T1000 (cell line): ENCODE data around the gene FHAD1.

Experiments
- DNase-seq: peaks from one replicate; lab custom pipeline; 2025; ENCODE audit warnings: mixed read lengths; lab: John Stamatoyannopoulos, UW

FHAD1 gene

GRCh38 chr1:15218287-15219279 is 28.4 kb upstream of the FHAD1 start:
- peak; percentile 16 for DNase-seq

DNA sequence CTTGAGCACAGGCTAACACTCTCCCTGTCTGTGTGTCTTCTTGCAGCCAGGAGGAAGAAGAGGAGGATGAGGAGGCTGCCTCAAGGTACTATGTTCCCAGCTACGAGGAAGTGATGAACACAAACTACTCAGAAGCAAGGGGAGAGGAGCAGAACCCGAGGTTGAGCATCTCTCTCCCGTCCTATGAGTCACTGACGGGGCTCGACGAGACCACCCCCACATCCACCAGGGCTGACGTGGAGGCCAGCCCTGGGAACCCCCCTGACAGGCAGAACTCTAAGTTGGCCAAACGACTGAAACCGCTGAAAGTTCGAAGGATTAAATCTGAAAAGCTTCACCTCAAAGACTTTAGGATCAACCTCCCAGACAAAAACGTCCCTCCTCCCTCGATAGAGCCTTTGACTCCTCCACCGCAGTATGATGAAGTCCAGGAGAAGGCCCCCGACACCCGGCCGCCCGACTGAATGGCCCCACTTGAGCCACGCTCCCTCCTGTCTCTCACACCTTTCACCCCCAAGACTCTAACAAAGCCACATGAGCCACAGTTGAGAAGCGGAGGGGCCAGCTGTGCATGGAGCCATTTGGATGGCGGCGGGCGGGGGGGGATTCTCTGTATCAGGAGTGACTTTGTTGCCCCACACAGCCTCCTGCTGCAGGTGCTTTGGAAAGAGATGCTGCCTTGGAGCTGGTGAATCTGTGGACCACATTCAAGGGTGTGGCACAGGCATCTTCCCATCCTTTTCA is 27.6 kb upstream of the FHAD1 start:
- no peak for DNase-seq

- DNase-seq, result no peak
These were observed 27.0 kb upstream of the FHAD1 start for GRCh38 chr1:15220024-15220392.

- DNase-seq, result no peak
These were observed 26.1 kb upstream of the FHAD1 start for GRCh38 chr1:15220825-15221431.

DNA sequence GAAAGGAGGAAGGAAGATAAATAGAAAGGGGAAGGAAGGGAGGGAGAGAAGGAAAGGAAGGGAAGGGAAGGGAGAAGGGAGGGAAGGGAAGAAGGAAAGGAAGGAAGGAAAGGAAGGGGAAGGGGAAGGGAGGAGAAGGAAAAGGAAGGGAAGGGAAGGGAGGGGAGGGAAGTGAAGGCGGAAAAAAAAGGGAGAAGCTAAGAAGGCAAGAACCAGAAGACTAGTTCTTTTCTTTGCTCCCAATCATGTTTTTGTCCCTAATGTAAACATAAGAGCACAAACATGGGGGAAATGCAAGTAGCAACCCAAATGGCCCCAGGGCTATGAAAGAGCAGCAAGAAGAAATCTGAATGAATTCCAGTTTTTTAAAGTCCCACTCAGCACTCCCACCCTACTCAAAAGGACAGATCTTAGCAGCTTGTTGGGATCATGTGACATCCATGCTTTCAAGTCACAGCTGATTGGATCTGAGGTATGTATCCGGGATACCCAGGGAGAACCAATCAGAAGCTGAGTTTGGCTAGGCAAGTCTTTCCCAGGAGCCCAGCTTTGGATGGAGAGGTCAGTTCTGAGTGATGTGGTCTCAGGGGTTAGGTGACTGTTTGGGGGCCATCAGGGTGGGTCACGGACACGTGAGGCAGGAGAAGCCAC is 24.2 kb upstream of the FHAD1 start:
- no peak for DNase-seq

DNA sequence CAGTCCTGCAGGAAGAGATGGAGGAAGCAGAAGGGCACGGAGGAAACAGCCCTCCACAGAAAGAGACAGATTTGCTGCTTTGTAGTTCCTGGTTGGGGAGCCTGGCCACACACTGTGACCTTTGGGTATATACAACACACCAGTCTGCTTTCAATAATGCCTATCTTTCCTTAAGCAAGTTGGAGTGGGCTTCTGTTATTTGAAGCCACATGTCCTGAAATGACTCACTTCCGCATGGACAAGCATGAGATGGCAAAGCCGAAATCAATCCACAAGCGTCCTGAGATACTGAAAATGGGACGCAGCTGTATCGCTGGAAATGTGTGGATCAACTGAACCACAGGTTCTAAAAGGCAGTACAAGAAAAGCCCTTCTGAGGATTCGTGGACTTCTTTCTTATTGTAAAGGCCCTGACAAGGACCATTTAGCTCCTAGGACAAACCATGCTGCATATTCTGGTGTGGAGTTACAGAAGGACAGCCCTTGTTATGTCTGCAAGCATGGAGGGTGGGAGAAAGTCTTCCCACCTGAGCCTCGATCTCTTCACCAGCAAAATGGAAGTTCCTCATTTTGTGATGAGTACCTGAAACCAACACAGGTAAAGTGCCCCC is 22.7 kb upstream of the FHAD1 start:
- no peak for DNase-seq

DNA sequence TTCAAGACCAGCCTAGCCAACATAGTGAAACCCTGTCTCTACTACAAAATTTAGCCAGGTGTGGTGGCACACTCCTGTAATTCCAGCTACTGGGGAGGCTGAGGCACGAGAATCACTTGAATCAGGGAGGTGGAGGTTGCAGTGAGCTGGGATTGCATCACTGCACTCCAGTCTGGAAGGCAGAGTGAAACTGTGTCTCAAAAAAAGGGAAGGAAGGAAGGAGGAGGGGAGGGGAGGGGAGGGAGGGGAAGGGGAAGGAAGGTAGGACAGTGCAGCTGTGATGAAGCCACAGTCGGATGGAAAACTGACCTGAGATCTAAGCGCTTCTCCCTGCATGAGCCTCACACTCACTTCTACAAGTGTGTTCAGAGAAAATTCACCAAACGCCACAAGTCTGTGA is 22.0 kb upstream of the FHAD1 start:
- no peak for DNase-seq

DNA sequence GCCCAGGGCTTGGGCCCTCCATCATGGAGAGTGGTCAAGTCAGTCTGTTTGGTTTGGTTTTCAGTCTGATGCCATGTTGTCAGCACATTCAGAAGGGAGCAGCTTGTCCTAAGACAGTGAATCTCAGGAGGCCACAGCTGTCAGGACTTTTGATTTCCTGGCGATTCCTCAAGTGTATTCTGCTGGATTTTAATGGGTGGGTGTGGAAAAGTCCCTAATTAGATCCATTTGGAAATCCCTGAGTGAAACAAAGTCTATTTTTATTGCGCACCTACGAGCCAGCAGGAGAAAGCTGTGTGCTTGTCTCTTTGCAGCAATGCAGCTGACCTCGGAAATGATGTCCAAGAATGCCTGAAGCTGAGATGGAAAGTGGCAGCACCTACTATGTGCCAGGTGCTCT is 21.6 kb upstream of the FHAD1 start:
- DNase-seq, result no peak

DNA sequence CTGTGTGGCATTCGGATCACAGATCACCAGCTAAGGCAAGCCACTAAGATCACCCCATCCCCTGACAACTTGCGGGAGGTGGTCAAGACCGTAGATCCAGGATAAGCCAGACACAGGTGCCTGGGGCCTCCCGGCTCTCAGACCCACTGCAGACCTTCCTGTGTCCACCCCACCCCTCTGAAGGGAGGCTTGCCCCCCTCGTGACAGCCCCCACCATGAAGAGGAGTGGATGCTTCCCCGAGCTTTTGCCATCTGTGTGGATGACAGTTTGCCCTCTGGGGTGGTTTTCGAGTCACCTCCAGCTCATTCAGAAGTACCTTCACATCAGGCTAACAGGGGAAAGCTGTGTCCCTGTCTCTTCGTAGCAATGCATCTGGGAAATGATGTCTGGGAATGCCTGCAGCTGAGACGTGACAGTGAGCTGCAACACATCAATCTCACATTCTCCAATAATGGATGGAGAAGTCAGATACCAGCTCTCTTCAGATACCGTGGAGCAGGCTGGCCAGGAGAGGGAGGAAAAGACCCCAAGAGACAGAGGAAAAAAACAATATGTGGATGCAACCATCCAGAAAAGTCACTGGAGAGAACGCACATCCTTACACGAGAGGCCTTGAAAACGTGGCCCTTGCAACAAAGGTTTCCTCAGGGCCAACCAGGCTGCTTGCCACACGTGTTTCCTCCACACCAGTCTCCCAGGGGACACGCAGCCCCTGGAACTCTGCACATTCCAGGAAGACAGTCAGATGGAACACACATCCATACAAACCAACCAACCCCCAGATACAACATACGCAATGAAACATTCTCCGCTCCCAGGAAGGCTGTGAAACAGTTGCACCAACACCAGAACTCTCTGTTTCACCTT is 20.4 kb upstream of the FHAD1 start:
- DNase-seq, result no peak

- DNase-seq, result no peak
These were observed 17.3 kb upstream of the FHAD1 start for GRCh38 chr1:15229707-15230131.

GRCh38 chr1:15231714-15232201 is 15.3 kb upstream of the FHAD1 start:
- DNase-seq, result no peak

DNA sequence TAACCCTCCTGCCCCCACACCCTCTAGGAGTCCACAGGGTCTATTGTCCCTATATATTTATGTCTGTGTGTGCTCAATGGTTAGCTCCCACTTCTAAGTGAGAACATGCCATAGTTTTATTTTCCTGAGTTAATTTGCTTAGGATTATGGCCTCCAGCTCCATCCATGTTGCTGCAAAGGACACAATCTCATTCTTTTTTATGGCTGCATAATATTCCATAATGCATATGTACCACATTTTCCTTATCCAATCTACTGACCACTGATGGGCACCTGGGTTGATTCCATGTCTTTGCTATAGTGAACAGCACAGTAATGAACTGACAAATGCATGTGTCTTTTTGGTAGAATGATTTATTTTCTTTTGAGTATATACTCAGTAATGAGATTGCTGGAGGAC is 13.3 kb upstream of the FHAD1 start:
- DNase-seq, result no peak

DNA sequence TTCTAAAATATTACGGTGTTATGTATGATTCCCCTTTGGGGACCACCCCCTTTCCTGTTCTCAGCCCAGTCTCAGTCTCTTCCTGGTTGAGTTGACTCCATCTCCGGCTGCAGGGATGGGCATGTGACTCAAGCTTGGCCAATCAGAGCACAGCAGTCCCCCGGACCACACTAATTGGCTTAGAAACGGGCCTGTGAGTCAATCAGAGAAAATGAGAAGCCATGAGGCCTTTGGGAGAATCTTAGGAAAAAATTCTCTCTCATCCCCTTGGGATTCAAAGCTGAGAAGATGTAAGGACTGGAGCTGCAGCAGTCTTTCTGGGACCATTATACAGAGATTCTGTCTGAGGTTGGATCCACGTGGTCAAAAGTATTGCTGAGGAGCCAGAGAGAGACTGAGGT is 10.7 kb upstream of the FHAD1 start:
- DNase-seq, result no peak

DNA sequence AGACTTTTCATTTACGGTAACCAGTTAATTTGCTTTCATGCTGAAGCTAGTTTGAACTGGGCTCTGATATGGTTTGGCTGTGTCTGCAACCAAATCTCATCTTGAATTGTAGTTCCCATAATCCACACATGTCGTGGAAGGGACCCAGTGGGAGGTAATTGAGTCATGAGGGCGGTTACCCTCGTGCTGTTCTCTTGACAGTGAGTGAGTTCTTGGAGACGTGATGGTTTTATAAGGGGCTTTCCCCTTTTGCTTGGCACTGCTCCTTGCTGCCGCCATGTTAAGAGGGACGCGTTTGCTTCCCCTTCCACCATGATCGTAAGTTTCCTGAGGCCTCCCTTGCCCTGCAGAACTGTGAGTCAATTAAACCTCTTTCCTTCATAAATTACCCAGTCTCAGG is 10.3 kb upstream of the FHAD1 start:
- no peak for DNase-seq

DNA sequence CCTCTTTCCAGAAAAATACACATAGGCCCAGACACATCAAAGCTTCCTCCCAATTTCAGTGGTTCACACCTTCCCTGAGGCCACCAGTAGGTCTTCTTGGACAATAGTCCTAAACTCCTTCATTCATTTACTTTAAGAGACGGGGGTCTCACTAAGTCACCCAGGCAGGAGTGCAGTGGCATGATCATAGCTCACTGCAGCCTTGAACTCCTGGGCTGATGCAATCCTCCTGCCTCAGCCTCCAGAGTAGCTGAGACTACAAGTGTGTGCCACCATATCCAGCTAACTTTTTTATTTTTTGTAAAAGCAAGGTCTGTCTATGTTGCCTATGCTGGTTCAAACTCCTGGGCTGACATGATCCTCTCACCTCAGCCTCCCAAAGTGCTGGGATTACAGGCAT is 8.2 kb upstream of the FHAD1 start:
- DNase-seq, result no peak

DNA sequence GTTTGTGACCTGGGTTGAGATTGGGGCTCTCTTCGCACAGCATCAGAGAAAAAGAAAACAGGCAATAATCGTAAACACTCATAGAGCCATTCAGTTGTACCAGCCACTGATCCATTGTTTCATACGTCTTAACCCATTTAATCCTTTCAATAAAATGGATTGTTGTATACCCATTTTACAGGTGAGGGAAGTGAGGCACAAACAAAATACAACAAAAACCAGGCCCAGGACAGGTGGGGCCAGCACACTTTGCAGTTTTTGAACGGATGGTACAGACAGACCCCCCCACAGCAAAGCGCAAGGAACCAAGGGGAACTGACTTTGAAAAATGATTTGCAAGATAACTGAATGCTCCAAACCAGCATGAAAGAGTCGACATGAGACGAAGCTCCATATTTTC is 4.3 kb upstream of the FHAD1 start:
- DNase-seq, result no peak

GRCh38 chr1:15243275-15244043 is 3.6 kb upstream of the FHAD1 start:
- no peak for DNase-seq

DNA sequence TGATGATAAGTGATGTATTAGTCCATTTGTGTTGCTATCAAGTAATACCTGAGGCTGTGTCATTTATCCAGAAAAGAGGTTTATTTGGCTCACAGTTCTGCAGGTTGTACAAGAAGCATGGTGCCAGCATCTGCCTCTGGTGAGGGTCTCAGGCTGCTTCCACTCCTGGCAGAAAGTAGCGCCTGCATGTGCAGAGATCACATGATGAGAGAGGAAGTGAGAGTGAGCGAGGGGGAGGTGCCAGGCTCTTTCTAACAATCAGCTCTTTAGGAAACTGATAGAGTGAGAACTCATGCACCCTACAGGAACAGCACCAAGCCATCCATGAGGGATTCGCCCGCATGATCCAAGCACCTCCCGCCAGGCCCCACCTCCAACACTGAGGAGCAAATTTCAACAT is 2.2 kb upstream of the FHAD1 start:
- no peak for DNase-seq

DNA sequence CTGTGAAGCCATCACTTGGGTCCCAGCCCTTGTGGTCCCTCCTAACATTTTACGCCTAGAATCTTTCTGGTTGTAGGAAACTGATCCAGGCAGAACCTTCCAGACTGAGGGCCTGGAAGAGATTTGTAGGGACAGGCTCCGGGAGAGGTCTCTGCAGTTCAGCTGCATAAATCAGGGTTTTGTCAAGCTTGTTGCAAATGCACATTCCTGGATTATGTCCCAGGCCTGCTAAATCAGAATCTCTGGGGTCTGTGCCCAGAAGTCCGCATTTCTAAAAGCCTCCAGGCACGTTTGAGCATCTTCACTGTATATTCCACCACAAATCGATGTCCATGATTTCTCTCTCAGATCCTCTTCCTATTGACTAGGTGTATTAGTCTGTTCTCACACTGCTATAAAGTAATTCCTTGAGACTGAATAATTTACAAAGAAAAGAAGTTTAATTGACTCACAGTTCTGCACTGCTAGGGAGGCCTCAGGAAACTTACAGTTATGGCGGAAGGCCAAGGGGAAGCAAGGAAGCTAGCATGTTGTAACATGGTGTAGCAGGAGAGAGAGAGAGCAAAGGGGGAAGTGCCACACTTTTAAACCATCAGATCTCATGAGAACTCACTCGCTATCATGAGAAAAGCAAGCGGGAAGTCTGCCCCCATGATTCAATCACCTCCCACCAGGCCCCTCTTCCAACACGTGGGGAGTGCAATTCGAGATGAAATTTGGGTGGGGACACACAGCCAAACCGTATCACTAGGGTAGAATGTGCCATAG is 1.2 kb upstream of the FHAD1 start:
- no peak for DNase-seq
